ENCODE data around the gene BCKDK.

DNA sequence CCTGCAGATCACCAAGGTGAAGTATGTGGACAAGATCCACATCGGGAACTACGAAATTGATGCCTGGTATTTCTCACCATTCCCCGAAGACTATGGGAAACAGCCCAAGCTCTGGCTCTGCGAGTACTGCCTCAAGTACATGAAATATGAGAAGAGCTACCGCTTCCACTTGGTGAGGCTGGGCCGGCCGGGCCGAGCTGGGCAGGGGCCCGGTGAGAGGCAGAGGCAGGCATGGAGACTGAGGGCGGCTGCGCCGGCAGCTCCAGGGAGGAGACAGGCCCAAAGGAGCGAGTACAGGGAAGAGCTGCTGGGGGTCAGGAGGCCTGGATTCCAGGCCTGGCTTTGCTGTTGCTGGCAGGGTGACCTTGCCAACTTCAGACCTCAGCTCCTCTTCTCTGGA lies 19.0 kb downstream of the BCKDK start:
- TF ChIP-seq, protein P1, sequence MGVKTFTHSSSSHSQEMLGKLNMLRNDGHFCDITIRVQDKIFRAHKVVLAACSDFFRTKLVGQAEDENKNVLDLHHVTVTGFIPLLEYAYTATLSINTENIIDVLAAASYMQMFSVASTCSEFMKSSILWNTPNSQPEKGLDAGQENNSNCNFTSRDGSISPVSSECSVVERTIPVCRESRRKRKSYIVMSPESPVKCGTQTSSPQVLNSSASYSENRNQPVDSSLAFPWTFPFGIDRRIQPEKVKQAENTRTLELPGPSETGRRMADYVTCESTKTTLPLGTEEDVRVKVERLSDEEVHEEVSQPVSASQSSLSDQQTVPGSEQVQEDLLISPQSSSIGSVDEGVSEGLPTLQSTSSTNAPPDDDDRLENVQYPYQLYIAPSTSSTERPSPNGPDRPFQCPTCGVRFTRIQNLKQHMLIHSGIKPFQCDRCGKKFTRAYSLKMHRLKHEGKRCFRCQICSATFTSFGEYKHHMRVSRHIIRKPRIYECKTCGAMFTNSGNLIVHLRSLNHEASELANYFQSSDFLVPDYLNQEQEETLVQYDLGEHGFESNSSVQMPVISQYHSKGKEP (tag by site-specific recombination; IDR thresholded peaks at IDR 0.05), result no peak
- TF ChIP-seq, protein P2, sequence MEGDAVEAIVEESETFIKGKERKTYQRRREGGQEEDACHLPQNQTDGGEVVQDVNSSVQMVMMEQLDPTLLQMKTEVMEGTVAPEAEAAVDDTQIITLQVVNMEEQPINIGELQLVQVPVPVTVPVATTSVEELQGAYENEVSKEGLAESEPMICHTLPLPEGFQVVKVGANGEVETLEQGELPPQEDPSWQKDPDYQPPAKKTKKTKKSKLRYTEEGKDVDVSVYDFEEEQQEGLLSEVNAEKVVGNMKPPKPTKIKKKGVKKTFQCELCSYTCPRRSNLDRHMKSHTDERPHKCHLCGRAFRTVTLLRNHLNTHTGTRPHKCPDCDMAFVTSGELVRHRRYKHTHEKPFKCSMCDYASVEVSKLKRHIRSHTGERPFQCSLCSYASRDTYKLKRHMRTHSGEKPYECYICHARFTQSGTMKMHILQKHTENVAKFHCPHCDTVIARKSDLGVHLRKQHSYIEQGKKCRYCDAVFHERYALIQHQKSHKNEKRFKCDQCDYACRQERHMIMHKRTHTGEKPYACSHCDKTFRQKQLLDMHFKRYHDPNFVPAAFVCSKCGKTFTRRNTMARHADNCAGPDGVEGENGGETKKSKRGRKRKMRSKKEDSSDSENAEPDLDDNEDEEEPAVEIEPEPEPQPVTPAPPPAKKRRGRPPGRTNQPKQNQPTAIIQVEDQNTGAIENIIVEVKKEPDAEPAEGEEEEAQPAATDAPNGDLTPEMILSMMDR (tag by site-specific recombination; IDR thresholded peaks at IDR 0.05), result no peak
- TF ChIP-seq, protein P3, sequence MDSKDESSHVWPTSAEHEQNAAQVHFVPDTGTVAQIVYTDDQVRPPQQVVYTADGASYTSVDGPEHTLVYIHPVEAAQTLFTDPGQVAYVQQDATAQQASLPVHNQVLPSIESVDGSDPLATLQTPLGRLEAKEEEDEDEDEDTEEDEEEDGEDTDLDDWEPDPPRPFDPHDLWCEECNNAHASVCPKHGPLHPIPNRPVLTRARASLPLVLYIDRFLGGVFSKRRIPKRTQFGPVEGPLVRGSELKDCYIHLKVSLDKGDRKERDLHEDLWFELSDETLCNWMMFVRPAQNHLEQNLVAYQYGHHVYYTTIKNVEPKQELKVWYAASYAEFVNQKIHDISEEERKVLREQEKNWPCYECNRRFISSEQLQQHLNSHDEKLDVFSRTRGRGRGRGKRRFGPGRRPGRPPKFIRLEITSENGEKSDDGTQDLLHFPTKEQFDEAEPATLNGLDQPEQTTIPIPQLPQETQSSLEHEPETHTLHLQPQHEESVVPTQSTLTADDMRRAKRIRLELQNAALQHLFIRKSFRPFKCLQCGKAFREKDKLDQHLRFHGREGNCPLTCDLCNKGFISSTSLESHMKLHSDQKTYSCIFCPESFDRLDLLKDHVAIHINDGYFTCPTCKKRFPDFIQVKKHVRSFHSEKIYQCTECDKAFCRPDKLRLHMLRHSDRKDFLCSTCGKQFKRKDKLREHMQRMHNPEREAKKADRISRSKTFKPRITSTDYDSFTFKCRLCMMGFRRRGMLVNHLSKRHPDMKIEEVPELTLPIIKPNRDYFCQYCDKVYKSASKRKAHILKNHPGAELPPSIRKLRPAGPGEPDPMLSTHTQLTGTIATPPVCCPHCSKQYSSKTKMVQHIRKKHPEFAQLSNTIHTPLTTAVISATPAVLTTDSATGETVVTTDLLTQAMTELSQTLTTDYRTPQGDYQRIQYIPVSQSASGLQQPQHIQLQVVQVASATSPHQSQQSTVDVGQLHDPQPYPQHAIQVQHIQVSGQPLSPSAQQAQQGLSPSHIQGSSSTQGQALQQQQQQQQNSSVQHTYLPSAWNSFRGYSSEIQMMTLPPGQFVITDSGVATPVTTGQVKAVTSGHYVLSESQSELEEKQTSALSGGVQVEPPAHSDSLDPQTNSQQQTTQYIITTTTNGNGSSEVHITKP (tag by site-specific recombination; IDR thresholded peaks at IDR 0.05), result no peak

All from HEK293 (cell line).